DND-41 (cell line): ENCODE measurements around the gene NAA15.
A peak's percentile ranks its signal among the peaks of the same experiment; 100 is the strongest.

Experiments used
- ATAC-seq: fragments of 200-7000 bp; cut with Tn5 transposase; 3 replicates; pipeline ENCODE4 v1.9.1; 2021; ENCODE audit warnings: low read depth; ENCODE audit not compliant: insufficient read depth
- DNase-seq: peaks from one replicate; pipeline ENCODE4 v3.0.0-alpha.2; 2020
- H2AFZ ChIP-seq: 2 replicates; pipeline ENCODE4 v1.6.0; 2012; ENCODE audit warnings: low read depth, low read length
- H3K27ac ChIP-seq: 2 replicates; pipeline ENCODE4 v1.5.1; 2012; ENCODE audit warnings: low read length, inconsistent platforms
- H3K27me3 ChIP-seq: fragments of 200-600 bp; sonication (generic); 2 replicates; pipeline ENCODE4 v1.6.0; 2012; ENCODE audit warnings: low read length, mild to moderate bottlenecking, inconsistent platforms; ENCODE audit not compliant: insufficient read depth, poor library complexity
- H3K36me3 ChIP-seq: 2 replicates; pipeline ENCODE4 v1.5.1; 2012; ENCODE audit warnings: low read length, inconsistent platforms; ENCODE audit not compliant: insufficient read depth
- H3K4me1 ChIP-seq: 2 replicates; pipeline ENCODE4 v1.5.1; 2012; ENCODE audit warnings: mild to moderate bottlenecking, low read length; ENCODE audit not compliant: insufficient read depth
- H3K4me2 ChIP-seq: 2 replicates; pipeline ENCODE4 v1.6.0; 2012; ENCODE audit warnings: mild to moderate bottlenecking, moderate library complexity, low read length, inconsistent platforms; ENCODE audit not compliant: insufficient read depth
- H3K4me3 ChIP-seq, 2 experiments: fragments of 200-600 bp in 1 of 2; shearing (Covaris generic) in 1 of 2; 2 replicates each; pipeline ENCODE4 v1.5.1; 2012 to 2016; ENCODE audit warnings: inconsistent platforms in 2 of 2, low read length in 2 of 2, mild to moderate bottlenecking in 2 of 2, low read depth in 1 of 2, moderate library complexity in 1 of 2
- H3K79me2 ChIP-seq: 2 replicates; pipeline ENCODE4 v1.6.0; 2012; ENCODE audit warnings: low read length, inconsistent platforms; ENCODE audit not compliant: insufficient read depth
- H3K9ac ChIP-seq: 2 replicates; pipeline ENCODE4 v1.6.0; 2012; ENCODE audit warnings: low read depth, mild to moderate bottlenecking, inconsistent platforms, low read length, moderate library complexity
- H3K9me3 ChIP-seq: 2 replicates; pipeline ENCODE4 v1.5.1; 2012; ENCODE audit warnings: low read length, moderate library complexity, mild to moderate bottlenecking, inconsistent platforms; ENCODE audit not compliant: insufficient read depth, severe bottlenecking
- H4K20me1 ChIP-seq: 2 replicates; pipeline ENCODE4 v1.6.0; 2012; ENCODE audit warnings: low read length; ENCODE audit not compliant: insufficient read depth
- EZH2 ChIP-seq: IDR thresholded peaks from 3 replicates; pipeline ENCODE4 v1.6.1; 2012; ENCODE audit warnings: borderline replicate concordance, low read depth, mild to moderate bottlenecking, moderate library complexity, low read length, inconsistent platforms; ENCODE audit not compliant: severe bottlenecking
- TF ChIP-seq, protein P1 (sequence below): IDR thresholded peaks from 2 replicates; pipeline ENCODE4 v1.5.1; 2012; ENCODE audit warnings: borderline replicate concordance, low read length, moderate library complexity, mild to moderate bottlenecking; ENCODE audit not compliant: poor library complexity, severe bottlenecking; ENCODE audit errors: extremely low read depth

The NAA15 gene

DNA sequence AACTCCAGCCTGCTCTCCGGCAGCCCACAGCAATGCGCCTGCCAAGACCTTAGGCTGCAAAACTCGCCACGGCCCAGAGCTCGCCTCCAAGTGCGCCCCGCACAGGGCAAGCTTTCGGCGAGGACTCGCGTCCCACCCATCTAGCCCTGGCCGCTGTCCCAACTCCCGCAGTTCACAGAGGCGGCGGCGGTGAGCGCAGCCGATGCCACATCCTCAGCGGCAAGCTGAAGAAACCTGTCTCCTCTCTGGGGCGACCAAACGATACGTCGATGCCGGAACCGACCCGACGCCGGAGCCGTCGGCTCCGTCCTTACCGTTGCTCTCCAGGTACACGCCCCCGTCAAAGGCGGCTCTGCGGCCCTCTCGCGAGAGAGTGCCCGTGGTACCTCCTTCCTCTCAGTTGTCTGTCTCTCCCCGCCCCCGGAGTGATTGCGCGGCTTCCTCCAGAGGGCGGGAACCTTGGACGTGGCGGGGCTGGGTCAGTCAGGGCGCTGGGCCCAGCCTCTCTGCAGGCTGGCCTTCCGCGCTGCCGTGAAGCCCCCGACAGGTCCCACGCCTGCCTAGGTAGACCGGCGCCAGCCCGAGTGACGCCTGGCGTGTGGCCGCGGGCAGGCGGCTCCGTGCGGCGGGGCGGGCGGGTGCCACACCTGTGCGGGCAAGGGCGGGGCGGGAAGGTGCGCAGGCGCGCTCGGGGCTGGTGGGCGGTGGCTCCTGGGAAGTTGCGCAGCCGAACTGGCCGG is 152.2 kb downstream of the NAA15 start:
- peak; percentile 91 for ATAC-seq
- no peaks in the 10 kb centered on the region for H4K20me1 ChIP-seq
- H3K79me2 ChIP-seq: peaks cover 37% of the 10 kb centered on the region

DNA sequence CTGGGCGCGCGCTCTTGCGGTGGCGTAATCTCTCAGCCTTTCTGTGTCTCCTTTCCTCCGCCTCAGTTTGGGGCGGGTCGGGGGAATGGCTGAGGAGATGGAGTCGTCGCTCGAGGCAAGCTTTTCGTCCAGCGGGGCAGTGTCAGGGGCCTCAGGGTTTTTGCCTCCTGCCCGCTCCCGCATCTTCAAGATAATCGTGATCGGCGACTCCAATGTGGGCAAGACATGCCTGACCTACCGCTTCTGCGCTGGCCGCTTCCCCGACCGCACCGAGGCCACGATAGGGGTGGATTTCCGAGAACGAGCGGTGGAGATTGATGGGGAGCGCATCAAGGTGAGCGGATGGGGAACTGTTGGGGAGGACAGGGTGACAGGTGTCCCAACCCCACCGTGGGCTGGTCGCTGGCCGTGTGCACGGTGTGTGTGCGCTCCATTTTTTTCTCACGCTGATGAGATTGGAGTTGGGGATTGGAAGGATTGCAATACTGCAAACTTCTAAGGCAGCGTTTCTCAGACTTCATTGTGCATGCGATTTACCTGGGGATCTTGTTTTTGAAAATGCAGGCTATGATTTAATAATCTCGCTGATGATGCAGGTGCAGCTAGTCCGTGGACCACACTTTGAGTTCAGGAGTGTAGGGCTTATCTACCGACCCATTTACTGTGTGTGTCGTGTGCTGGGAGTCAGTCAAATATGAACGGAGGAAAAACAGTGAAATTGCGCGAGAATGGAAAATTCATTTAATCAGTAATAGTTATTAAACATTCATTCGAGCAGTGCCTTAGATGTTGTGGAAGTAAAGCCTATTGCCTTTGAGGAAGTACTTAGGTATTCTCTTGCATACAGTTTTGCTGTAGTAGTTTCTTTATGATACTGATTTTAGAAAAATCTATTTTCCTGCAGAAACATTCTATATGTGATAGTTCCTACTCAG is 153.1 kb downstream of the NAA15 start, which contains the start of gene RAB33B:
RAB33B (plus strand) TSS at position 11 of the 935 bp plus-strand sequence; CDS start at position 86, 75 bp downstream.
- Histone ChIP-seq H3K27ac (peak within 1 kb of the TSS; percentile 84), H3K9ac (peak within 1 kb of the TSS; percentile 81), H3K4me3 (peak within 1 kb of the TSS; percentile 63 to 88), H2AFZ (peak within 1 kb of the TSS; percentile 96), H3K79me2 (peaks cover 45% of the 10 kb centered on the region), H3K36me3 (no peaks in the 10 kb centered on the region; the same call in 1 of the 2 replicates), H3K27me3 (no peaks in the 10 kb centered on the region), H3K9me3 (no peaks in the 10 kb centered on the region), H4K20me1 (no peaks in the 10 kb centered on the region), H3K4me1 (peaks cover 50% of the 10 kb centered on the region), H3K4me2 (peak within 1 kb of the TSS; percentile 87)
- TF ChIP-seq, protein P1, sequence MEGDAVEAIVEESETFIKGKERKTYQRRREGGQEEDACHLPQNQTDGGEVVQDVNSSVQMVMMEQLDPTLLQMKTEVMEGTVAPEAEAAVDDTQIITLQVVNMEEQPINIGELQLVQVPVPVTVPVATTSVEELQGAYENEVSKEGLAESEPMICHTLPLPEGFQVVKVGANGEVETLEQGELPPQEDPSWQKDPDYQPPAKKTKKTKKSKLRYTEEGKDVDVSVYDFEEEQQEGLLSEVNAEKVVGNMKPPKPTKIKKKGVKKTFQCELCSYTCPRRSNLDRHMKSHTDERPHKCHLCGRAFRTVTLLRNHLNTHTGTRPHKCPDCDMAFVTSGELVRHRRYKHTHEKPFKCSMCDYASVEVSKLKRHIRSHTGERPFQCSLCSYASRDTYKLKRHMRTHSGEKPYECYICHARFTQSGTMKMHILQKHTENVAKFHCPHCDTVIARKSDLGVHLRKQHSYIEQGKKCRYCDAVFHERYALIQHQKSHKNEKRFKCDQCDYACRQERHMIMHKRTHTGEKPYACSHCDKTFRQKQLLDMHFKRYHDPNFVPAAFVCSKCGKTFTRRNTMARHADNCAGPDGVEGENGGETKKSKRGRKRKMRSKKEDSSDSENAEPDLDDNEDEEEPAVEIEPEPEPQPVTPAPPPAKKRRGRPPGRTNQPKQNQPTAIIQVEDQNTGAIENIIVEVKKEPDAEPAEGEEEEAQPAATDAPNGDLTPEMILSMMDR: no peak
- no peak for TF ChIP-seq EZH2
- DNase-seq: no peak
- ATAC-seq: peak; percentile 0; the same call in 1 of the 3 replicates

More for the DNA sequence above, 152.2 kb downstream of the NAA15 start:
- Histone ChIP-seq H3K4me2 (peak overlapping the region; percentile 87), H3K36me3 (no peaks in the 10 kb centered on the region; the same call in 1 of the 2 replicates), H3K9ac (peak overlapping the region; percentile 81), H3K9me3 (no peaks in the 10 kb centered on the region), H3K4me1 (peaks cover 50% of the 10 kb centered on the region), H3K4me3 (peak overlapping the region; percentile 63 to 88), H3K27ac (peak overlapping the region; percentile 84), H3K27me3 (no peaks in the 10 kb centered on the region), H2AFZ (peak overlapping the region; percentile 96)
- peak; percentile 94 for DNase-seq
- TF ChIP-seq EZH2: no peak
- TF ChIP-seq, protein P1: no peak

DNA sequence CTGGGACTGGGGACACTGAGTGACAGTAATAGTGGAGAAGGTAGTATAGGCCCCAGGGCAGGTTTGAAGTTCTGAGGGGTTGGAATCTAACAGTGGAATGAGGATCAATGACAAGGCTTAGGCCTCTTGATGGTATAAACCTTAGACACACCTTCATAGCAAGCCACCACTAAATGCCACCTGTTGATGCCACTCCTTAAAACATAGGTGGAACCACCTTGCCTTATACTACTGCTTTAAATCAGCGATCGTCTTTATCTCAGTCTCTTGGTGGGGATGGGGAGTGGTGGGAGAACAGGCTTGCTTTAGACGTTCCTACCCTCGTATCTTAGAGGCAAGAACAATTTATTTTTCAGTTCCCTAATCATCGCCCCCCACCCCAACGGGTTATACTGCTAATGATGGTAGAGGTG is 153.8 kb downstream of the NAA15 start:
- Histone ChIP-seq H3K27ac (no peak overlapping the region), H3K79me2 (peaks cover 50% of the 10 kb centered on the region), H3K27me3 (no peaks in the 10 kb centered on the region), H3K9ac (peak overlapping the region; percentile 81), H2AFZ (no peak overlapping the region), H3K9me3 (no peaks in the 10 kb centered on the region), H3K4me2 (peak overlapping the region; percentile 87), H3K4me1 (peaks cover 50% of the 10 kb centered on the region), H4K20me1 (no peaks in the 10 kb centered on the region), H3K36me3 (no peaks in the 10 kb centered on the region; the same call in 1 of the 2 replicates), H3K4me3 (peak overlapping the region in 1 of 2 experiments; percentile 88; a peak in 3 of 4 replicates)
- ATAC-seq: no peak
- DNase-seq: no peak
- TF ChIP-seq, protein P1: no peak
- TF ChIP-seq EZH2: no peak
